Limb (tissue), 2 donors: ENCODE data around the gene MTFP1.
"Not testable (repeated sequence)": the region's sequence is repeated elsewhere in the genome, so short reads cannot be mapped to it uniquely, and the experiment has no call there.

Experiments
- DNase-seq, 2 donors: peaks; one replicate each; pipeline ENCODE4 v3.0.0-alpha.2; 2016; ENCODE audit errors: extremely low spot score in 2 of 2

MTFP1 gene

DNA sequence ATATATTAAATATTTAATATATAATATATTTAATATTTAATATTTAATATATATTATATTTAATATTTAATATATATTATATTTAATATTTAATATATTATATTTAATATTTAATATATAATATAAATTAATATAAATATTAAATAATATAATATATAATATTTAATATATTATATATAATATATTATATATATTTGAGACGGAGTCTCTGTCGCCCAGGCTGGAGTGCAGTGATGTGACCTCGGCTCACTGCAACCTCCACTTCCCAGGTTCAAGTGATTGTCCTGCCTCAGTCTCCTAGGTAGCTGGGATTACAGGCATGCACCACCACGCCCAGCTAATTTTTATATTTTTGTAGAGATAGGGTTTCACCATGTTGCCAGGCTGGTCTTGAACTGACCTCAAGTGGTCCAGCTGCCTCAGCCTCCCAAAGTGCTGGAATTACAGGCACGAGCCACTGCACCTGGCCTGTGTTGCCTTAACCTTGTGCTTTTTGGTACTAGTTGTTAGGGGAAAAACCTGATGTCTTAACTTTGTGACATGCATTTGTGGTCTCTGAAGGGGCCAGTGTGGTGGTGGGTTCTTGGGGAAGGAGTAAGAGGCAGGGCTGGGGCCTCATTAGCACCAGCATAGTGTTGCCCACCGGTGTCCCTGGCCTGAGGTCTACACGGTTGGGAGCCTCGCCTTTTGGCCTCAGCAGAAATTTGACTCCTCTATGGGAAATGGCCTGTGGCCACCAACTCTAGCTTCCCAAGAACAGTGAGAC, 29.7 kb downstream of the MTFP1 start:
- no peak for DNase-seq

DNA sequence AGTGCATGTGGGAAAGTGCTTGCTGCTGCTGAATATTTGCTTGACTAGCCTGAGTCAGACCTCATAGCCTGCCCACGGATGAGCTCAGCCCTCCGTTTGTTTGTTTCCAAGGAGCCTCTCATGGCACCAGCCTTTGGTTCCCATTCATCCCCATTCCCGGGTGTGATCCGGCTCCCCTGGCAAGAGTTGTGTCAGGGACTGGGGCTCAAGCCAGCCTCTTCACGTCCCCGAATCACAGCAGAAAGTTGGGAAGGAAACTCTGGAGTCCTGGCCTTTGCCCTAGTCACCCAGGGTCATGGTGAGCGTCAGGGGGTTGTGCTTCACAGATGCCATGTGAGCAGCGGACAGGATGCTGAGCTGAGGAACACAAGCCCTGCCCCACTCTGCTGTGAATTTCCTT, 32.4 kb downstream of the MTFP1 start:
- no peak for DNase-seq

DNA sequence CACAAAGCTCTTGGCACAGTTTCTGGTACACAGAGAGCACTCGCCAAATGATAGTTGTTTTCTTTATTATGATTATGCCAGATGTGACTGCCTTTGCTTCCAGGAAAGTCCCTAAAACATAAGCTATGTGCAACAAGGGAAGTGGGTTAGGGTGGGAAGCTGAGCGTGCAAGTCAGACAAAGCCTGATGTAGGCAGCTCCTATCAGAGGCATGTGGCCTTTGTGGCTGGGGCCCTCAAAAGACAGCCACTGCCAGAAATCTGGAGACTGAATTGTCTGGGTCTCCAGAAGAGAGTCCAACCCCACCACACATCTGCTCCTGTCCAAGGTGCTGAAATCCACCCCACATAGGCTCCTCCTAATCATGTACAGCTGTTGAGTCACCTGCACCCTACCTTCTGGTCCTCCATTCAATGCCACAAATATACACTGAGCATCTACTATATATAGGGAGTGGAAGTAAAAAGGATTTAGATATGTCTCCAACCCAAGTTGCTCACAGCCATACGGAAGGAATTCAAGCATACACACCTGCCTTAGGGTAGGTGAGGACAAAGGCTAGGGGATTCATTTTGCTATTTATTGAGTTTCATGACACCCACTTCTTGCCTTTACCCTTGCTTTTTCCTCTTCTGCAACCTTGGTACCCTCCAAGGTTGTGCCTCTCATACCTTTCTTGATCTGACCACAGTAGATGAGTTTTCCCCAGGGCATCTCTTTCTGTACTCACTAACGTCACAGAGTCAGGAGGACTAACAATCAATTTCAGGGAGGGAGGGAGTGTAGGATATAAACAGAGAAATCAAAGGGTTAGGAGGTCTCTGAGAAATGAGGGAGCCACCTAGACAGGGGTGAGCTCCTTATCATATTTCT, 33.8 kb downstream of the MTFP1 start:
- peak in 1 of 2 donors; percentile 51 for DNase-seq

DNA sequence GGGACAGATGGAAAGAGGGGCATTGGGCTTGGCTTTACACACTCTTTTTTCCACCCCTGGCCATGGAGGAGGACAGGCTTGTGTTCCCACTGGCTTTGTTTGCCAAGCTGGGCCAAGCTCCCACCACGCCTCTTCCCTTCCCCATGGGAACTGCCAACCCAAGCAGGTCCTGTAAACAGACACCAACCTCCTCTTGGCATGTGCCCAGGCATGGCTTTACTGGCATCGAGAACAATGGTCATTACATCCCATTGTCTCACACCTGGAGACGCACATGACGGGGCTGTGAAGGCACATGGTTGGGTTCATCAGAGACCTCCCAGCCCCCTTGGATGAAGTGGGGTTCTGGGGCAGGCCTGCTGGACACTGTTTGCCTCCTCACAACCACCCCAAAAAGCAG, 34.6 kb downstream of the MTFP1 start:
- no peak for DNase-seq

DNA sequence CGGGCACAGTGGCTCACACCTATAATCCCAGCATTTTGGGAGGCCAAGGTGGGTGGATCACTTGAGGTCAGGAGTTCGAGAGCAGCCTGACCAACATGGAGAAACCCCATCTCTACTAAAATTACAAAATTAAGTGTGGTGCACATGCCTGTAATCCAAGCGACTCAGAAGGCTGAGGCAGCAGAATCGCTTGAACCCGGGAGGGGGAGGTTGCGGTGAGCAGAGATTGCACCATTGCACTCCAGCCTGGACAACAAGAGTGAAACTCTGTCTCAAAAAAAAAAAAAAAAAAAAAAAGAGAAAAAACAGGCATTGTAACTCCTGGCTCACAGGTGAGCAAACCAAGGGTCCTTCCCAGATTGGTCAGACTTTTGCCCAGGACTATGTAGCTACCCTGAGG, 35.0 kb downstream of the MTFP1 start:
- DNase-seq, result not testable (repeated sequence)

DNA sequence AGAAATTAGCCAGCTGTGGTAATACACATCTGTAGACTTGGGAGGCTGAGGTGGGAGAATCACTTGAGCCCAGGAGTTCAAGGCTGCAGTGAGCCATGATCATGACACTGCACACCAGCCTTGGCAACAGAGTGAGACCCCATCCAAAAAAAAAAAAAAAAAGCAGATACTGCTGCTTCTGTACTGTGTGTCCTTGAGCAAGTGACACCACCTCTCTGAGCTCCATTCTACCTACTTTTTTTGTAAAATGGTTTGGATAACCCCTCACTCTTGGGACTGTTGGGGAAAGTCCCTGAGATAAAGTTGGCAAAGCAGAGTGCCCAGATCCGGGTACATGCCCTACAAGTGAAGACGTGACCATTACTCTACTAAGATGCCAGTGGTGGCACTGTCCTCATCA, 43.6 kb downstream of the MTFP1 start:
- DNase-seq, result no peak

DNA sequence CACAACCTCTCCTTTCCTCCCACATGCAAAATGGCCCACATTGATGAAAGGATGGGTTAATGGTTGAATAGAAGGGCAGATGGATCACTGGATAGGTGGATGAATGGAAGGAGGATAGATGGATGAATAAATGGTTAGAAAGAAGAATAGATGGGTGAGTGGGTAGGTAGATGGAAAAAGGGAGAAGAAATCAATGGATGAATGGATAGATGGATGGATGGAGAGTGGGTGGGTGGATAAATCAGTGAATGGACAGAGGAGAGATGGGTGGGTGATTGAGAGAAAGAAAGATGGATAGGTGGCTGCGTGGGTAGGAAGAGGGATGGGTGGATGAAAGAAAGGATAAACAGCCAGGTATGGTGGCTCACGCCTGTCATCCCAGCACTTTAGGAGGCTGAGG, 45.1 kb downstream of the MTFP1 start:
- DNase-seq, result no peak

DNA sequence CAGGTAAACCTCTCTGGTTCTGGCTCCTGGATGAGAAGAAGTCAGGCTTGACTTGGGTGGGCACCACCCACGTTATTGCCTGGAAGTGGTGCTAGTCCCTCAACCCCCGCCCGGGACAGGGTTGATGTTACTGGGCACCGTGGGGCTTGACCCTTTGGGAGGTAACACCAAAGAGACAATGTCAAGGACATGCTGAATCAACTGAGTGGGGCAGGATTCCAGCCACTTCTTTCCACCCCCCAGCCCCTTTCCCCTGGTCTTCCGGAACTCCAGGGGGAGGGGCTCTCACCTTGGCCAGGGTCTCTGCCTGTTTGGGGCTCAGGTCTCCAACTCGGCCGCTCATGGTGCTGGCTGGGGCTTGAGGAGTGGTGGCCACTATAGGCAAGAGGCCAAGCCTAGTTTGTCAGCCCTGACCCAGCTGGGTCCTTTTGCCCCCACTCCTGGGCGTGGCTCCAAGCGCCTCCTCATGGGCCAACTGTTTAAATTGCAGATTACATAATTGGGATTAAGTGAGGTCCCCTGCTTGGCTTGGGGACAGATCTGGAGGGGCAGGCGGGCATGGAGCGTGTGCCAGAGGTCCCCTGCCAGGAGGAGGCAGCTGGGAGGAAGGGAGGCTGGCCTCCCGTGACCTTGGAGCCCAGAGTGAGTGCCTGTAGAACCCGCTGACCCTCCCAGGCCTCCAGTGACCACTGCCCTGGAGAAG, 46.2 kb downstream of the MTFP1 start, which contains the start of gene SEC14L3:
TSS of gene SEC14L3 (minus strand) at position 402 of the 703 bp plus-strand sequence. CDS start at position 343, 59 bp downstream.
- no peak for DNase-seq

DNA sequence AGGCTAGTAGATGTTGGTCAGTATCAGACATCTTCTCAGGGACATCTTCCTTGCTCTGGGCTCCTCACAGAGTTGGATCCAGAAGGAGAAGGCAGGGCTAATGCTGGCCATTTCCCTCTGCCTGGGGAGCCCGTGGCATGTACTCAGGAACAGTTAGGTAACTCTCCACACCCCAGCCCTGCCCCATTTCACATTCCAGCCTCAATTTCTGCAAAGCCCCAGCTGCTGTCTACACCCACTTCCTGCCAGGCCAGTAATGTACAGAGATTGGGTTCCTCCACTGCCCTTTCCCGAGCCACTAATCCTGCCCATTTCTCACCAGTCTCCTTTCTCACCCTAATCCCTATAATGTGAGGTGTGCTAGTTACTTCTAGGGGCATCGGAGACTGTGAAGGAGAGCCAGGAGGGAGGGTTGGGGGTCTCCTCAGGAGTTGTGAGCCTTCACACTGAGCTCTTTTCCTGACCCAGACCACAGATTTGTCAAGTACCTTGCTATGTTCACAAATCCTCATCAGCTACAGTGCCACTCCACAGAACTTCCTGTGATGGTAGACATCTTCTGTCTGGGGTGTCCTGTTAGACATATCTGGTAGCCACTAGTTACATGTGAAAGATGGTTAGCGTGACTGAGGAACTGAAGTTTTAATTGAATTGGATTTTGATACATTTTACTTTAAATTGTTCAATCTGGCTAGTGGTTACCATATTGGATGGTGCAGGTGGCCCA, 47.6 kb downstream of the MTFP1 start:
- DNase-seq, result no peak

DNA sequence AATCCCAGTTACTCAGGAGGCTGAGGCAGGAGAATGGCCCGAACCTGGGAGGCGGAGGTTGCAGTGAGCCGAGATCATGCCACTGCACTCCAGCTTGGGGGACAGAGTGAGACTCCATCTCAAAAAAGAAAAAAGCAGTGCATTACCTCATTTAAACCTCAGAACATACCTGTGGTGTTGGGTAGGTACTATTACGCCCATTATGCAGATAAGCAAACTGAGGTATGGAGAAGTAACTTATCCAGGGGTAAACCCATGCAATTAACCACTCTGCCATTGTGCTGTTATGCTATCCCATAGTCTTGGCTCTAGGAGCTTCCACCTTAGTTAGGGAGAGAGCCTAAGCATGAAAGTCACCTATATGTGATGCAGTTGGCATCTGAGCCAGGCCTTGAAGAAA, 48.6 kb downstream of the MTFP1 start:
- DNase-seq, result no peak

DNA sequence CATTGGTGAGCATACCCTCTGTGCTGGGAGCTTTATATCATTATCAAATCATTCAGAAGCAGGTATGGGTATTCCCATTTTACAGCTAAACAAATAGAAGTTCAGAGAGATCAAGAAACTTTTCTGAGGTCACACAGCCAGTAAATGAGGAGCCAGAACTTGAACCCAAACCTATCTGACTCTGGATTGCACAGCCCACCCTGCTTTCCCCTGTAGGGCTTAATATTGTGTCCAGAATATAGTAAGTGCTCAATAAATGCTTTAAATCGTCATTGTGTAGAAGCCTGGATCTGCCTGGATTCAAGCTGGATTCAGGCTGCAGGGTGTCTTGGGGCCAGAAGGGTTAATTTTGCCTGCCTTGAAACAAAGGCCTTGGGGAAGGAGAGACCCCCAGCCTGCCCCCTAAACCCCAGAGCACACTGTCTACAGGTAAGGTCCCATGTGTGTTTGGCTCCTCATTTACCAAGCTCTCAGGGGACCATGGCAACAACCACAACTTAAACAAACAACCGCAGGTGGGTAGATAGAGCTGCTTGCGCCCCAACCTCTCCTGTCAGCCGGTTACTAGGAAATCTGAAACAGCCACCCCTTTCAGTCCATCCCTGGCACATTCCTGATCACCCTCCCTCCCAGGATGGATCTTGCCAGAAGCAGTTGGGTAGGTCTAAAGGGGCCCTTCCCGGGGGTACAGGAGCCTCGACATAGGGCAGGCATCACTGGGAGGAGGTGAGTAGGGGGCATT, 49.3 kb downstream of the MTFP1 start:
- DNase-seq, result no peak
